LNCAP (cell line): ENCODE measurements around the gene WDR37.

Experiments
- CTCF ChIP-seq: fragments of 450-650 bp; IDR thresholded peaks from 2 replicates; pipeline ENCODE4 v1.5.1; 2017; ENCODE audit warnings: mild to moderate bottlenecking

Gene WDR37

GRCh38 chr10:1019362-1019761 lies 36.8 kb upstream of the WDR37 start:
- TF ChIP-seq CTCF = no peak

GRCh38 chr10:1020460-1020859 lies 35.7 kb upstream of the WDR37 start:
- TF ChIP-seq CTCF = no peak

GRCh38 chr10:1020958-1021357 lies 35.2 kb upstream of the WDR37 start:
- no peak for TF ChIP-seq CTCF

DNA sequence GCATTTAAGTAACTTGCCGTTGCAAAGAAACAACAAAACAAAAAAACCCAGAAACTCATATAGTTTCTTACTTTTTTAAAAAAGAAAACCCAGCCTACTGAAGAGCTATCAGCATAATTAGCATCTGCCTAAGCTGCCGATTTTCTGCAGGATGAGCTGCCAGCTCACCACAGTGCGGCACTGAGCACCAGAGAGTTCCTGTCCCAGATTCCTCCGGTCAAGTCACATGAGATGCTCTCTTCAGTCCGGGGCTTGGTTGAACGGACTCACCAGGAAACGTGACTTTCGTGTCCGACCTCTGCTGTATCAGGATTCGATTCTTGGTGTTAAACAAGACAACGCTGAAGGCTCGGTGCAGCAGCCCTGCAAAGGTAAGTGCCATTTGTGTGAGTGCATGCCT lies 33.8 kb upstream of the WDR37 start:
- no peak for TF ChIP-seq CTCF

DNA sequence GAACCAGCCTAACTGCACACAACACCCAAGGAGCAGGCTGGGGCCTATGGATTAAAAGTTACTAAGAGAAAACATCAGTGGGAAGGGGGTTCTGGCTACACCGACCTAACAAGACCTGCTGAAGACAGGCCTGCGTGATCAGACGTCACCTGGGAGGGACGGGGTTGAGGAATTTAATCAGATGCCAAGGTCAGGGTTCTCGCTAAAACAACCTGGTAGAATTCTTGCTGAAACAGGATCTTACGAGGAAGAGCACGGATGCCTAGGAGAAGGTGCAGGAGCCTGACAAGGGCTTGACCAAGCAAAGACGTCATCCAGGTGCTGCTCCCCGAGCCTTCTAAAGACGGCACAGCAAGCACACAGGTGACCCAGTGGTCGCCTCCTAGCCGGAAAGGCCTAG lies 32.1 kb upstream of the WDR37 start:
- no peak for TF ChIP-seq CTCF

DNA sequence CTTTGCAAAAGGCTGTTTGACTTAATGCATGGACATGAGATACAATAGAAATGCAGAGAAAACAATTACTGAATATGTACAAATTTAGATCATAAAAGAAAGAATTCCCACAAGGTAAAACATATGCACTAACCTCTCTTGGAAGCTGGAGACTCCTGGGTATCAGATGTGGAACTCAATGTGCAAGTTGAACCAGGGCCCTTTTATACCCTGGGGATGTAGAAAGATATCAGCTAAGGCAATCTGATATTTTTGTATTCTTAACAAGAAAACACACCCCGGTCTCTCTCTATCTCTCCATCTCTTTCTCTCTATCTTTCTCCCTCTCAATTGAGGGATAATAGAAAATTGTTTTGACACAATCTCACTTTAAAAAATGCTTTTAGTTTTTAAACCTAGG lies 30.5 kb upstream of the WDR37 start, which contains the start of gene IDI2:
Gene IDI2 (minus strand): TSS at position 177 of the 400 bp plus-strand sequence. CDS start 1,136 bp downstream, outside the sequence.
- TF ChIP-seq CTCF = no peak

GRCh38 chr10:1026578-1026977 lies 29.6 kb upstream of the WDR37 start:
- TF ChIP-seq CTCF = no peak

DNA sequence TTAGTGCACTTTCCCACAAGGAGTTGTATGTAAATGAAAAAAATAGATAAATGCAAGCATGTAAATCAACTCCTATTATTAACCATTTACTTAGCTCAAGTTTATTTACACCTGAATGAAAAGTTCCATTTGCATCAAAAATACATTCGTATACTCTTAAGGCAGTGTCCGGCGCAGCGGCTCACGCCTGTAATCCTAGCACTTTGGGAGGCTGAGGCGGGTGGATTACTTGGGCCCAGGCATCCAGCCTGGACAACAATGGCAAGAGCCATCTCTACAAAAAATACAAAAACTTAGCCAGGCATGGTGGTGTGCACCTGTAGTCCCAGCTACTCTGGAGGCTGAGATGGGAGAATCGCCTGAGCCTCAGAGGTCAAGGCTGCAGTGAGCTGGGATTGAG lies 26.3 kb upstream of the WDR37 start:
- TF ChIP-seq CTCF = no peak
